ENCODE data around the gene GPR25.

DNA sequence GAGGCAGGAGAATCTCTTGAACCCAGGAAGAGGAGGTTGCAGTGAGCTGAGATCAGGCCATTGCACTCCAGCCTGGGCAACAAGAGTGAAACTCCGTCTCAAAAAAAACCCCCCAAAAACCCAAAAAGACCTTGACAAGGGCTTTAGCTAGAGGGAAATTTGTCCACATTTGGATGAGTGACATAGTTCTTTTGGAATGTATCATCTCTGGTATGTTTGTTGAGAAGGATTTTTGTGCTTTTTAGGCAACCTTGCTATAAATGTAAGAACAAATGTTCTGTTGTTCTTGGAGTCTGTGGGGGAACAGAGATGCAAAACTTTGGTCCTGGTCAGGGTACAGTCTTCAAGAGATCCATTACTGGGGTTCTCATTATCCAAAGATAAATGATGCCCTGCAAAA lies 50.8 kb downstream of the GPR25 start:
- TF ChIP-seq CTCF (conservative IDR thresholded peaks at IDR 0.05; ENCODE audit: low read length) = no peak
- TF ChIP-seq EZH2phosphoT487 (IDR thresholded peaks at IDR 0.05; ENCODE audit: borderline replicate concordance) = no peak
